Memory B cell (primary cell): ENCODE results near the gene RBMX2.
"Not testable (repeated sequence)": the region's sequence is repeated elsewhere in the genome, so short reads cannot be mapped to it uniquely, and the experiment has no call there.

Source experiments
- ATAC-seq: fragments of 150-1000 bp; cut with Tn5 transposase; 2 replicates; pipeline ENCODE4 v1.10.0; 2021; ENCODE audit warnings: low read depth, mild to moderate bottlenecking, moderate library complexity
- DNase-seq, 2 donors: peaks; one replicate each; pipeline ENCODE4 v3.0.0; 2022; ENCODE audit warnings: low spot score in 2 of 2
- H3K27ac Mint-ChIP-seq: one replicate; pipeline ENCODE4 v1.8.0; 2022; ENCODE audit warnings: mild to moderate bottlenecking, moderate library complexity, mixed read lengths
- H3K27me3 Mint-ChIP-seq: one replicate; pipeline ENCODE4 v1.8.0; 2022; ENCODE audit warnings: mixed read lengths
- H3K36me3 Mint-ChIP-seq: one replicate; pipeline ENCODE4 v1.8.0; 2022; ENCODE audit warnings: mild to moderate bottlenecking, mixed read lengths
- H3K4me1 Mint-ChIP-seq: one replicate; pipeline ENCODE4 v1.8.0; 2022; ENCODE audit warnings: mixed read lengths
- H3K4me3 Mint-ChIP-seq: one replicate; pipeline ENCODE4 v1.8.0; 2022; ENCODE audit warnings: mild to moderate bottlenecking, moderate library complexity, mixed read lengths
- H3K9me3 Mint-ChIP-seq: one replicate; pipeline ENCODE4 v1.8.0; 2022; ENCODE audit warnings: mixed read lengths

Gene RBMX2

GRCh38 chrX:130418740-130419139 lies 17.0 kb downstream of the RBMX2 start:
- no peaks in the 10 kb centered on the region for H3K4me1 Mint-ChIP-seq
- peaks cover 8% of the 10 kb centered on the region for H3K36me3 Mint-ChIP-seq
- no peaks in the 10 kb centered on the region for H3K9me3 Mint-ChIP-seq
- H3K27me3 Mint-ChIP-seq: peaks cover 1% of the 10 kb centered on the region
- ATAC-seq (no peak), DNase-seq (no peak)
- no peak overlapping the region for H3K27ac Mint-ChIP-seq
- no peak overlapping the region for H3K4me3 Mint-ChIP-seq

GRCh38 chrX:130419263-130419662 lies 17.5 kb downstream of the RBMX2 start:
- DNase-seq: no peak
- H3K9me3 Mint-ChIP-seq: no peaks in the 10 kb centered on the region
- ATAC-seq: no peak

GRCh38 chrX:130426531-130426930 lies 24.7 kb downstream of the RBMX2 start:
- Mint-ChIP-seq H3K36me3 (no peaks in the 10 kb centered on the region), H3K27me3 (peaks cover 4% of the 10 kb centered on the region), H3K4me1 (no peaks in the 10 kb centered on the region), H3K4me3 (no peak overlapping the region), H3K27ac (no peak overlapping the region), H3K9me3 (no peaks in the 10 kb centered on the region)
- DNase-seq (no peak), ATAC-seq (no peak)

More at GRCh38 chrX:130419263-130419662, 17.5 kb downstream of the RBMX2 start:
- H3K27me3 Mint-ChIP-seq: peaks cover 1% of the 10 kb centered on the region
- H3K4me1 Mint-ChIP-seq: no peaks in the 10 kb centered on the region
- H3K4me3 Mint-ChIP-seq: no peak overlapping the region
- peaks cover 3% of the 10 kb centered on the region for H3K36me3 Mint-ChIP-seq
- H3K27ac Mint-ChIP-seq: no peak overlapping the region

GRCh38 chrX:130429236-130429635 lies 27.4 kb downstream of the RBMX2 start:
- H3K36me3 Mint-ChIP-seq, H3K4me3 Mint-ChIP-seq, H3K4me1 Mint-ChIP-seq, H3K27ac Mint-ChIP-seq, H3K27me3 Mint-ChIP-seq, DNase-seq, H3K9me3 Mint-ChIP-seq, ATAC-seq: not testable (repeated sequence)

- Mint-ChIP-seq H3K4me1 (no peaks in the 10 kb centered on the region), H3K27me3 (peaks cover 2% of the 10 kb centered on the region), H3K9me3 (peaks cover 6% of the 10 kb centered on the region), H3K36me3 (no peaks in the 10 kb centered on the region), H3K4me3 (no peak overlapping the region), H3K27ac (no peak overlapping the region)
- ATAC-seq (no peak), DNase-seq (no peak)
Observed at GRCh38 chrX:130435937-130436336, 34.1 kb downstream of the RBMX2 start.

GRCh38 chrX:130437996-130438395 lies 36.2 kb downstream of the RBMX2 start:
- H3K4me1 Mint-ChIP-seq, H3K27ac Mint-ChIP-seq, H3K27me3 Mint-ChIP-seq, H3K4me3 Mint-ChIP-seq, DNase-seq, ATAC-seq, H3K36me3 Mint-ChIP-seq, H3K9me3 Mint-ChIP-seq: not testable (repeated sequence)

GRCh38 chrX:130443875-130444274 lies 42.1 kb downstream of the RBMX2 start:
- ATAC-seq (no peak), DNase-seq (no peak)
- no peaks in the 10 kb centered on the region for H3K36me3 Mint-ChIP-seq
- H3K4me1 Mint-ChIP-seq: no peaks in the 10 kb centered on the region
- H3K27me3 Mint-ChIP-seq: peaks cover 2% of the 10 kb centered on the region
- peaks cover 2% of the 10 kb centered on the region for H3K9me3 Mint-ChIP-seq
- H3K27ac Mint-ChIP-seq: no peak overlapping the region
- H3K4me3 Mint-ChIP-seq: no peak overlapping the region

GRCh38 chrX:130444641-130445336 lies 43.0 kb downstream of the RBMX2 start:
- no peaks in the 10 kb centered on the region for H3K4me1 Mint-ChIP-seq
- H3K4me3 Mint-ChIP-seq: no peak overlapping the region
- H3K27ac Mint-ChIP-seq: no peak overlapping the region
- no peaks in the 10 kb centered on the region for H3K36me3 Mint-ChIP-seq
- ATAC-seq (no peak), DNase-seq (no peak)
- H3K27me3 Mint-ChIP-seq: no peaks in the 10 kb centered on the region
- H3K9me3 Mint-ChIP-seq: no peaks in the 10 kb centered on the region

- H3K36me3 Mint-ChIP-seq: no peaks in the 10 kb centered on the region
- no peak overlapping the region for H3K27ac Mint-ChIP-seq
- ATAC-seq (no peak), DNase-seq (no peak)
- no peak overlapping the region for H3K4me3 Mint-ChIP-seq
- no peaks in the 10 kb centered on the region for H3K27me3 Mint-ChIP-seq
- H3K9me3 Mint-ChIP-seq: no peaks in the 10 kb centered on the region
- no peaks in the 10 kb centered on the region for H3K4me1 Mint-ChIP-seq
Observed at GRCh38 chrX:130446974-130447373, 45.2 kb downstream of the RBMX2 start.
